Measurements from ENCODE around the gene GCNT1.

- TF ChIP-seq CTCF (conservative IDR thresholded peaks at IDR 0.05; ENCODE audit: low read depth, low read length) (no peak), MAZ (IDR thresholded peaks at IDR 0.05; ENCODE audit: borderline replicate concordance, low read depth, low read length) (no peak), MAFK (IDR thresholded peaks at IDR 0.05; ENCODE audit: low read depth, low read length) (no peak), RFX5 (IDR thresholded peaks at IDR 0.05; ENCODE audit: low read depth, low read length) (no peak), SMC3 (IDR thresholded peaks at IDR 0.05; ENCODE audit: low read depth, low read length) (no peak), FOS (IDR thresholded peaks at IDR 0.05; ENCODE audit: low read depth, low read length) (no peak), POLR2A (IDR thresholded peaks at IDR 0.05; ENCODE audit: low read depth, low read length) (no peak), RAD21 (IDR thresholded peaks at IDR 0.05; ENCODE audit: low read length) (no peak), CEBPB (IDR thresholded peaks at IDR 0.05; ENCODE audit: low read depth, low read length) (no peak), USF2 (IDR thresholded peaks at IDR 0.05; ENCODE audit: low read depth, low read length) (no peak), BHLHE40 (IDR thresholded peaks at IDR 0.05; ENCODE audit: low read depth, low read length) (no peak), MXI1 (IDR thresholded peaks at IDR 0.05; ENCODE audit: borderline replicate concordance, low read depth, low read length) (no peak), ELK1 (IDR thresholded peaks at IDR 0.05; ENCODE audit: borderline replicate concordance, low read depth, low read length) (no peak), NFE2L2 (IDR thresholded peaks at IDR 0.05; ENCODE audit: low read depth, low read length) (no peak)
These were observed 6.1 kb upstream of the GCNT1 start for GRCh38 chr9:76452839-76453238.
